Endothelial cell of hepatic sinusoid (primary cell): ENCODE results near the gene NRL.

Source experiments
- in situ Hi-C: cut with HindIII; loops from 2 replicates; pipeline ENCODE4 v1.10.0; 2017; ENCODE audit warnings: low sequenced_read_pairs

The NRL gene

DNA sequence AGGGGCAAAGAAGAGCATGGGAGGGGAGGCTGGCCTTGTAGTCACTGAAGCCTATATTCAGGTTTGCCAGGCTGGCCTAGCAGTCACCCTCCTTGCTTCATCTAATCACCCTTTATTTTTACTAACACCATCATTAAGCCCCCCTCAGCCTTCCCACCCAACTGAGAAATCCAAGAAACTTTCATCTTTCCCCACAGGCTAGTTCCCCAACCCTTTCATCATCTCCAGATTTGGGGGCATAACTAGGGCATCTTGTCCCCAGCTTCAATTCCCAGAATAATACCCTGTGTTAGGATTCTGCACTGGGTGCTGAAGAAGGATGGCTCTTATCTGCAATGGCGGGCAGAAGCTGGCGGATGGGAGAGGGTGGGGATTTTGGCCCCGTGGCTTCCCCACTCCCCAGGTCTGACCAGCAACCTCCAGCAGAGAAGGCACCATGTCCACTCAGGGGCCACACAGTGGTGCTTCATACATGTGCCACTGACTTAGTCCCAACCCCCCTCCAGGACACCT is 13.7 kb downstream of the NRL start:
- in situ Hi-C loops, result no loop called here

DNA sequence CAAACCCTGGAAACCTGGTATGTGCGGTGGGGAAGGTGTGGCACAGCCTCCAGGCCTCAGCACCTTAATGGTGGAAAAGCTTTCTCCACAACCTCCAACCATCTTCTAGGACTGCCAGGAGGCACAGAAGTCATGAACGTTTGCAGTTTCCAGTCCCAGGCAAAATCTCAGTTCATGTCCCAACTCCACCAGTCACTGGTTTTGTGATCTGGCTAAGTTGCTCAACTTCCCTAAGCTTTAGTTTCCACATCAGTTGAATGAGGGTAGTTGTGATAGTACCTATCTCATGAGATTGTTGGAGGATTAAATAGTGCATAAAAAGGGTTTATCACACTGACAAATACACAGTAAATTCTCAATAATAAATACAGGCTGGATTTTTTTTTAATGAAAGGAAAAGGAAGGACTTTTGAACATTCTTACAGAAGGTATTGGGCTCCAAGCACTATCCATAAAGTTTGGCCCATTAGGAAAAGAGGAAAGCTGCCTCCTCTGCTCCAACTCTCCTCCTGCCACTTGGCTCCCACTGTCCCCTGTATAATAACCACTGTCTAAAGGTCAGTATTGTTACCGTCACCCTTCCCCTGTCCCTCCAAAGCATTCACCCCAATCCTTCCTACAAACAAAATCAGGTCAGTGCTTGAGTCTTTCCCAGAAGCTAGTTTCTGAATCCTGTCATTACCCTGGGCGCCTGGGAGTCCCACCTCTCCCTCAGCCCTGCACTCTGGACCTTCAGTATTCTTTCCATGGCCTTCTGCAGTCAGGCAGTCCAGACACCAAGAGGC is 14.4 kb downstream of the NRL start:
- in situ Hi-C loops, result no loop called here

DNA sequence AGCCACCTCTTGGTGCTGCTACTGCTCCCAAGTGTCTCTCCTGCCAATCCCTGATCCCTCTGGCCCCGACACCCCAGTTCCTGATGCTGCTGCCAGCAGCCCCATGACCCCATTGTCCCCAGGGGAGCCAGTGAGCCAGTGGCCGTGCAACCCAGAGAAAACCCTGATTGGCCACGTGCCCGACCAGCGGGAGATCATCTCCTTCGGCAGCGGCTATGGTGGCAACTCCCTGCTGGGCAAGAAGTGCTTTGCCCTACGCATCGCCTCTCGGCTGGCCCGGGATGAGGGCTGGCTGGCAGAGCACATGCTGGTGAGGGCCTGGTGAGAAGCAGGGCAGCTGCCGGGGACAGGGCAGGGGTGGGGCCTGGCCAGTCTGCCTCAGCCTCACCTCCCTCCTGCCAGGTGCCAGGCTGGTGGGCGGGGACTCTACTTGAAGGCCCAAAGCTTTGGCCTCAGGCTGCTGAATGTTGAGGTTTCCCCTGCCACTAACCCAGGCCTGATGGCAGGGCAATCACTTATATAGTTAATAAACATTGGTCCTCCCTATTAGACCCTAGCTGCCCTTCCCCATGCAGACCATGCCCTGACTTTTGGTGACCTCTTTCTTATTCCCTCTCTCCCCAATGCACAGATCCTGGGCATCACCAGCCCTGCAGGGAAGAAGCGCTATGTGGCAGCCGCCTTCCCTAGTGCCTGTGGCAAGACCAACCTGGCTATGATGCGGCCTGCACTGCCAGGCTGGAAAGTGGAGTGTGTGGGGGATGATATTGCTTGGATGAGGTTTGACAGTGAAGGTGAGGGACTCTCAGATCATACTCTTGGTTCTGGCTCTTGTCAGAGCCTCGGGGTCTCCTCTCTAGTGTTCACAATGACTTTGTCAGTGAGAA is 15.6 kb downstream of the NRL start:
- in situ Hi-C loops, result no loop called here

DNA sequence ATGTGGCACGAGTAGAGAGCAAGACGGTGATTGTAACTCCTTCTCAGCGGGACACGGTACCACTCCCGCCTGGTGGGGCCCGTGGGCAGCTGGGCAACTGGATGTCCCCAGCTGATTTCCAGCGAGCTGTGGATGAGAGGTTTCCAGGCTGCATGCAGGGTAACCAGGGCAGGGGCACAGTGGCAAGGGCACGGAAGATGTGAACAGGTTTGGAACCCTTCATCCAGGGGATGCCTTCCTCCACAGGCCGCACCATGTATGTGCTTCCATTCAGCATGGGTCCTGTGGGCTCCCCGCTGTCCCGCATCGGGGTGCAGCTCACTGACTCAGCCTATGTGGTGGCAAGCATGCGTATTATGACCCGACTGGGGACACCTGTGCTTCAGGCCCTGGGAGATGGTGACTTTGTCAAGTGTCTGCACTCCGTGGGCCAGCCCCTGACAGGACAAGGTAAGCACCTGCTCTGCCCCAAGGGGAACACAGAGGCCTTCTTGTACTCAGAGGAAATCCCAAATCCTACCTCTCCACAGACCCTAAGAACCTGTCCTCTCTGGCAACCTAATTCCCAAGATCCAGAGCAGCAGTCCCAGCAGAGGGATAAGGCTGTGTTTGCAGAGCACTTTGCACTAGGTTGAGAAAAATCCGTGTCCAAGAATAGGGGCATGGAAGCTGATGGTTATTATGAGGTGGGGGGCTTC is 16.4 kb downstream of the NRL start:
- in situ Hi-C loops, result no loop called here

DNA sequence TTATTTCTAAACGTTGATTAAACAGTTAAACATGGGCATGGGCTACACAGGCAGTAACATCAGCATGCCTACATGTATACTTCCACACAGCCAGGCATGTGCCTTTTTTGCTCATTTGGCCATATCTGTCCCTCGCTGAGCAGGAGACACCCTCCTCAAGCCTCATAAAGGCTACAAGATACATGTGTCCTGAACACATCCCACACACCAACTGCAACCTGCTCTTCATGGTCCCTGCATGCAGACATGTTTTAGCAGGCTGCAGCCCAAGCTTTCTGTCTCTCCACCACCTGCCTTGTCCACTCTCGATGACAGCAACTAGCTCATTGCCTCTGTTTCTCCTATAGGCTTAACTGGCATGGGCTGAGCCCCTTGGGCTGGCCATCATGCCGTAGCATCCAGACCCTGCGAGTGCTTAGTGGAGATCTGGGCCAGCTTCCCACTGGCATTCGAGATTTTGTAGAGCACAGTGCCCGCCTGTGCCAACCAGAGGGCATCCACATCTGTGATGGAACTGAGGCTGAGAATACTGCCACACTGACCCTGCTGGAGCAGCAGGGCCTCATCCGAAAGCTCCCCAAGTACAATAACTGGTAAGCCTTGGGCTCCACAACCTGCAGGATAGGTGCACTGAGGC is 18.1 kb downstream of the NRL start:
- in situ Hi-C loops, result no loop called here

DNA sequence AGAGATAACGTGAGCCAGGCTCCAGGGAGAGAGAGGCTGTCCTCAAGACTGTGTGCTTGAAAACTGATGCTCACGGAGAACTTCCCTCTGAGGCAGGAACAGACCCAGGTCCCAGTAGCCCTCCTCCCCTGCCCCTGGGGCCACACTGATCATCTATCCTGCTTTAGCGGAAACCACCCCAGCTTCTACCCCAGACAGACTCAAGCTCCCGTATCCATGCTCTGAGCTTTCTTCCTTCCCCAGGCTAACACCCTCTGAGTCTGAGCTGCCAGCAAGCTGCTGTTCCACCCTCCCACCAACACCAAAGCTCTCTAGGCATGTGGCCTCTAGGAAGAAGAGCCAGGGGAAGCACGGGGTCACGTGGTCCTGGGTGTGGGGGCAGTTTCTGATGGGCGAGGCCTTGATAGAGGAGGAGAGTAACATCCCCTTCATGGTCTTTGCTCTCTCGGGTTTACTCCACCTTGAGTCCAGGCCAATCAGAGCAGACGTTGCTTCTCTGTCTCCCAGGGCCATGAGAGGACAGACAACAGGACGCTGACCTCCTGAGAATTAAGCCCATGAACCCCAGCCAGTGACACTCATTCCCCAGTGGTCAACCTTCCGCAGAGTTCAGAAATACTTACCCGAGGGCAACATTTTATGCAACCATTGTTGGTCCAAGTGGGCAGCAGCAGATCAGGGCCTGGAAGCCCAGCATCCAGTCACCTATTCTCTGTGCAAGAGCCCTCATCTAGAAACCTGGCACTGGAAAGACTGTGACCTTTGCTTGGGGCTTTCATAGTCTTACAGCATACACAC is 19.3 kb downstream of the NRL start:
- in situ Hi-C loops, result no loop called here

DNA sequence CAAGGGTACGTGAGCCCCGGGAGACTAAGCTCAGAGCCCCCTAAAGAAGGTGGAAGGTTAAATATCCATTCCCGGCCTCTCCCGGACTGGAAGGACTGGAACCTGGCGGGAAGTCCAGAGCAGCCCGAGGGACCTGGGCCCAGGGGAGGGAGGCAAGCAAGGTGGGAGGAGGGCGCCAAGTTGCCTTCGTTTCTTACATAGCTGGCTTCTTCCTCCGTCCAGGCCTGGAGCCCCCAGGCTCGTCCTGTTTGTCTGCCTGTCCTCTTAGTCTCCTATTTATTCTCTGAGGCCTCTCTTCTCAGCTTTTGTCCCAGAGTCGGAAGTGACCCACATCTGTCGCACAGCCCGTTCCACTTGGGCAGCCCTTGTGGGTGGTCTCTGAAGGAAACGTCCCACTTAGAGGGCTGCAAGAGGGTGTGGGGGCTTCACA is 19.9 kb downstream of the NRL start:
- in situ Hi-C loops, result no loop called here

DNA sequence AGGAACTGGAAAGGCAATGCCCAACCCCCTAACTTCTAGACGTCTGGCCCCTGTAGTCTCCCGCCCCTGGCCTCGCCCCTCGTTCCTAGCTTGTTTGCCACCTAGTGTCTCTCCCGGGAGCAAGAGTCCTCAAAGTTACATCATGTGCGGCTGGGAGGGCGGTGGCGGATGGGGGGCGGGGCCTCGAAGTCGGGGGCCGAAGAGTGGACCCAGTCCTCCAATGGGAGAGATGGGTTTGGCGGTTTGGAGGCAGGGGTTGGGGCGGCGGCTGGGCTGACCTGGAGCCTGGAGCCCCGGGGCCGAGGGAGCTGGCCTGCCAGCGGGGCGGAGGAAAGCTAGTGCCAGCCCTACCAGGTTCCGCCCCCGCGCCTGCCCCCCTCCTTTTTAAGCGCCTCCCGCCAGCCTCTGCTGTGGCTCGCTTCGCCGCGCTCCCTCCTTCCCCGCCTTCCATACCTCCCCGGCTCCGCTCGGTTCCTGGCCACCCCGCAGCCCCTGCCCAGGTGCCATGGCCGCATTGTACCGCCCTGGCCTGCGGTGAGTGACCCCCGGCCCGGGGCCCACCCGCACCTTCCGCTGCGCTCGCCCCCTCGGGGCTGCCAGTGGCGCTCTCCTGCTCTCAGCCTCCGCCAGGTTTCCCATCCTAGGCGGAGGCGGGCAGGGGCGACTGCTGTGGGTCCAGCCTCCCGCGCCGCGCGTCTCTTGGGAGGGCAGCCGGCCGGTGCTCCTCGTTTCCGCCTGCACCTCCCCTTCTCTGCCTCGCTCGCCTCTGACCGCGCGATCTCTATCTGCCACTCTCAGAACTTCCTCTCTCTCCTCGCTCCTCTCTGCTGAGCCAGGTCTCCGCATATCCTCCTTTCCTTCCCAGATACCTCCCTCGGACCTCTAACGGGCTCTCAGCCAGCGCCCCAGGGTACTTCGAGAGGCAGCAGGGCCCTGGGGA is 20.6 kb downstream of the NRL start, which contains the start of gene PCK2:
TSS of gene PCK2 (plus strand) at position 411 of the 940 bp plus-strand sequence. CDS start at position 506, 95 bp downstream.
- in situ Hi-C loops, result no loop called here

DNA sequence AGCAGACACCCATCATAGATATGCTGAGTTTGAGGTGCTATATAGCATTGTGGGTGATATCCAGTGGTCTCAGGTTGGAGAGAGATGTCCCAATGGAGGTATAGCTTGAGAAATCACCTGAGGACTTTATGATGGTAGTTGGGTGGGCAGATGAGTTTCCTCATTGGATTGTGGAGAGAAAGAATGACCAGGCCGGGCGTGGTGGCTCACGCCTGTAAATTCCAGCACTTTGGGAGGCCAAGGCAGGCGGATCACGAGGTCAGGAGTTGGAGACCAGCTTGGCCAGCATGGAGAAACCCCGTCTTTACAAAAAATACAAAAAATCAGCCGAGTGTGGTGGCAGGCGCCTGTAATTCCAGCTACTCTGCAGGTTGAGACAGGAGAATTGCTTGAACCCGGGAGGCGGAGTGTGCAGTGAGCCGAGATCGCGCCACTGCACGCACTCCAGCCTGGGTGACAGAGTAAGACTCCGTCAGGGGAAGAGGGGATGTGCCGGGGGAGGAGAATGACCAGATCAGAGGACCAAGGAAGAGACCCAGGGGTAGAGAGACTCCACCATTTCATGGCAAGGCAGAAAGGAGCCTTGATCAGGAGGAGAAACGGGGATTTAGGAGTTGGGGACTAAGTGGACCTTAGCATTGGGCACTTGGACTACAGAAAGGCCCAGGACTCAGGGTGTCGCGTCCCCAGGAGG is 21.4 kb downstream of the NRL start:
- in situ Hi-C loops, result no loop called here

DNA sequence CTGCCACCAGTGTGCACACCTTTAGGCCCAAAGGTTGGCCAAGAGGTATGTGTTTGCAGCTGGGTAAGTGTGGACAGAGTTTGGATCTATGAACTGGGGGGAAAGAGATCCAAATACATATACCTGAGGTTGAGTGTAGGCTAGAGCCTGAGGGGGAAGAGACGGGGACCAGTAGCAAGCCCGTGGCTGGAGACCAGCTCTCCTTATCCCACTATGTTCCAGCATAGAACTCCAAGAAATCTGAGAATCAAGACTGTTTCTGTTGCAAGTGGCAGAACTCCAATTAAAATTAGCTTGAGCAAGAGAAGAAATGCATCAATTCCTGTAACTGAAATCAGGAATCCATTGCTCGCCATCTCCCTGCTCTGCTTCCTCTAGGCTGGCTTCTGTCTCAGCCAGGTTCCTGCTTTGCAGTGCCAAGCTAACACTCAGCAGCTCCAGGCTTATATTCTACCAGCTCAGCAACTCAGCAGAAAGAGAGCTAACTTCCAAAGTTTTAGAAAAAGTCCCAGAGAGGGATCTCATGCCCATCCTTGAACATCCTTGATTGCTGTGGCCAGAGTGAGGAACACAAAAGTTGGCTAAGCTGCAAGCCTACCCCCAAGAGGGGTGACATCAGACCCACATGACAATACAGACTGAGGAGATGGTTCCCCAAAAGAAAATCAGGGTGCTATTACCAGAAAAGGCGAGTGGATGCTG is 22.1 kb downstream of the NRL start:
- in situ Hi-C loops, result no loop called here

DNA sequence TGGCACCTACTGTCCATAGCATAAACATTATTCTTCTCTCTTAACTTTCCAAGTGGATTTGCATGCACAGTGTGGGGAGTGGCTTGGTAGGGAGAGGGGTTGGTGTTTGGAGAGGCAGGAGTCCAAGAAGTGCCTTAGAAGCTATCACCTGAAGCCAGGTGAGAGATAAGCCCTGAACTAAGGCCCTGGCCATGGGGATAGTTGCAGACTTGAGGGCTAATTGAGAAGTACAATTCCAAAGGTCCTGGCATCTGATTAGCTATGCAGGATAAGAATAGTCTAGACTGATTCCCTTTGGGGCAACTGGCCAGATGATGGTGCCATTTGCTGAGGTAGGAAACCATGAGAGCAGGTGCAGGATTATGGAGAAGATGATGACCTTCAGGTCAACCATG is 22.6 kb downstream of the NRL start:
- in situ Hi-C loops, result no loop called here

DNA sequence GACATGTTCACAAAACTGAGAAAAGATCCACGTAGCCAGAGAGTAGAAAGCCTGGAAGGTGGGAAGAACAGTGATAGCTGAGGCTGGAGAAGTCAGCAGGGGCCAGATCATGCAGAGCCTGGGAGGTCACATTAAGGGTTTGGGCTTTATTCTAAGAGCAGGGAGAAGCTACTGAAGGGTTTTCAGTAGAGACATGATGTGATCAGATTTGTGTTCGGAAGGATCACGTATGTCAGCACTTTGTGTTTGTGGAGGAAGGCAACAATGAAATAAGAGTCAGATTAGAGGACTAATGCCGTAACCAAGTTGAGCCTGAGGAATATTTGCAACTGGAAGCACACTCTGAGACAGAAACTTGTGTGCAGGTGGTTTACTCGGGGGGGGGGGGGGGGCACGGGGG is 24.9 kb downstream of the NRL start:
- in situ Hi-C loops, result no loop called here

DNA sequence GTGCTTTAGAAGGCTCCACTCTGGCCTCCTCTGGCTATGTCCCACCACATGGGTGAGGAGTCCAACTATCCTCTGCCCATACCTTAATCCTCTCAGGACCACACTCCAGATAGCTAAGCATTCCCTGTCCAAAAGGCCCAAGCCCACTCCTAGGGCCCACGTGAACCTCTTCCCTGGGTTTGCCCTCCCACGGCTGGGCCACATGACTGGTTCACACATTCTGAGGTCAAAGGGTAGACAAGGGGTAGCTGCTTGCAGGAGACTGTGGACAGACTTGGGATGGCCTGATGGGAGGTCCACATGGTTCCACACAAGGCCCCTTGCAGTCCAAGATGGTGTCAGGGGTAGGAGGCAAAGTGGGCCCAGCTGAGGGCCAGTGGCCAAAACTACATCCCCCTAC is 26.7 kb downstream of the NRL start:
- in situ Hi-C loops, result no loop called here

DNA sequence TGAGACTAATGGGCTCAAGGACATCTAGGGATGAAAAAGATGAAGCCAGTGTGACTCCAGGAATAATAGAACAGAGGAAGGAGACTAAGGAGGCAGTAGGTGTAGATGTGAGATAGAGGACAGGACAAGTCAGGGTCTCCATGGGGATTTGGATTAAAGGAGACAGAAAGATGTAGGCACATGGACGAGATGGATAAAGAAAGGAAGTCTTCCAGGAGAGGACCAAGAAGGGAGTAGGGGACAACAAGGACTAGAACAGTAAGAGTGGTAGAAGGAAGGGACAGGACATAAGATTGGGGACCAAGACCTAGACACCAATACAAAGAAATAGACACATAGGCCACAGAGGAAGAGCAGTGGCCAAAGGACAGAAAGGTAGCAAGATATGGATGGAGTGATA is 27.7 kb downstream of the NRL start:
- in situ Hi-C loops, result no loop called here

DNA sequence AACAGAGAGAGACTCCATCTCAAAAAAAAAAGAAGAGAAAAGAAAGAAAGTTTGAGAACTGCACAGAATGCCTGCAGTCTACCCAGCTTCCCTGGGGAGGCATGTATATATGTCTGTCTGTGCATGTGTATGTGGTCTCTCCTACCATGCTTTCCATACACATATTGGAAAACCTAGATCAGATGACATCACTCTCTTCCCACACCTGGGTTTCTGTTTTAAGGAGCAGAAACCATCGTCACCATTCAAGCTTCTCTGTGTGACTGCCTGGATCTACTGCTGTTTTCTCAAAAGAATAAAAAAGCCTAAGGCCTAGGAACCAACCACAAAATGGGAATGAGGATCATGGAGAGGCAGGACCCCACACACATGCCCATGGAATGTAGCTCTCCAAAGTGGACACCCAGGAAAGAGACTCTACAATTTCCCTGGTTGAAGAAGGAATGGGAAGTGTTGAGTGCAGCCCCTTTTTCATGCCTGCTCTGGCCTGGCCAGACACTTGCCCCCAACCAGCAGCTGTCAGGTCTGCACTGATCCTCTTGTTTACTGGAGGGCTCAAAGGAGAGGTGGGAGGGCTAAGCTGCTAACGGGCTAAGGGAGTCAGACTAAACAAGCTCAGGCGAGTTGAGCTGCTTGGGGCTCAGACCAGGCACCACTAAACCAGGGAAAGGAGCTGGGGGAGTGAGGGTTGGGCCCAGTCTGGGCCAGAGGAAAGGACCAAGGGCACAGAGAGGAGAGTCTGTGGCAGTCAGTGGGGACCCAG is 28.4 kb downstream of the NRL start:
- in situ Hi-C loops, result no loop called here

DNA sequence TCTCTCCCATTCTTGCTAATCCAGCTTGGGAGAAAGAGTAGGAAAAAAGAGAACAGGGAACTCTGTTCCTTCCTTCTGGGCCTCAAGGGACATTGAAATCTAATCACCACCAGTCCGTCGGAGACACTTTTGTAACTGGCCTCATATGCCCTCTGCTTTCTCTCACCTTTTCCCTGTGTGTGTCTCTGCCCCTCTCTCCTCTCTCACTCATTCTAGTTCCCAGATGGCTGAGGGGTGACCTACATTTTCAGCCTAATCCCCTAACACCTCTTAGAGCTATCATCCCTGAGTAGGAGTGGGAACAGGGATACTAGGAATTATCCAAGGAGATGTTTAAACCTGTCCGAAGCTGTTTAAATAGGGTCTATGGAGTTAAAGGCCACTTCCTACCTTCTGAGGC is 29.5 kb downstream of the NRL start:
- in situ Hi-C loops, result no loop called here

DNA sequence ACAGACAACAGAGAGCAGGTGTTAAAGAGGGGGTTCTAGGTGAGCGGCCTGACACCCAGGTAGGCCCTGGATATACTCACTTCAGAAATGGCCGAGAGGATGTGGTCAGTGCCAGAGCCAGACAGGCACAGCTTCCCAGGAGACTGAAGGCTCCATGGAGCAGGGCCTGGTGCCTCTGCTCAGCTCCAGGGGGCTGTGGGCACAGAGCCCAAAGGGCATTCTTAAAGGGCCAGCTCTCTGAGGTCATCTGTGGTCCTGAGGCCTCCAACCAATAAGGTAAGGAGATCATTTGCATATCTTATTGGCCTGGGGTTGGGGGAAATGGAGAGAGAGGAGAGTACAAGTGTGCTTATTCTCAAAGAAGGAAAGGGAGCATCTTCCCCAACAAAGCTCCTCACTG is 30.3 kb downstream of the NRL start:
- in situ Hi-C loops, result no loop called here
